ENCODE measurements around the gene ANKRD63.

DNA sequence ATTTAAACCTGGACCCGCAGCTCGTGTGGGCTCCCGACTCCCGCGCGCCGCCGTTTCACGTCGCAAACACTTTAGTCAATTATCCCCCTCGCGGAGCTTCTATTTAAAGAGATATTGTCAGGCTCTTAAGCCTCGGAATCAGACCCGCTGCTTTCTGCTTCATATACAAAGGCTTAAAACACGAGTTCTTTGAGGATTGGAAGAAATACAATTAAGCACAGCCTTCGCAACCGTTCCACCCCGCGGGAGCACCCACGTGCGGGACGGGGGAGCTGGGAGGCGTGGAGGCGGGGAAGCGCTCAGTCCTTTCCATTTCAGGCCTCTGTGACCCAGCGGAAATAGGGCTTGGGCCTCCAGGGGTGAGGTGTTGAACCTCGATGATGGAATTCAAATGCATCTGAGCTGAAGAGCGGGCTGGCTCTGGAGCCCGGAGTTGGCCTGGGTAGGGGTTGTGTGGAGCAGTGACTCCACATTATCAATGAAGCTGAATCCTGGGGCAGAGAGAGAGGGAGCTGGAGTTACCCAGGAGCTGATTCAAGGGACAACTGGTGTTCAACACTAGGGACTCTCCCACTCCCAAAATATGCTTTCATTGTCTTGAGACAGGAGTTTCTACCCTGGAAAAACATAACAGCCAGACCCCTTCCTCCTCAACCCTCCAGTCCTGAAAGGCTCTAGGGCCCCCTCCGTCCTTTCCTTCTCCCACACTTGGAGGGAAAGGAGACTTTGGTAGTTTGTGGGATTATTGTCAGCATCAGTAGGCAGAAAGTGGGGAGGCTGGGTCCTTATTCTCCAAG is 2.4 kb downstream of the ANKRD63 start:
- no peak for TF ChIP-seq EZH2phosphoT487 (IDR thresholded peaks at IDR 0.05; ENCODE audit: low read length)
- TF ChIP-seq CTCF (IDR thresholded peaks at IDR 0.05; ENCODE audit: low read length), result no peak
- TF ChIP-seq EZH2 (optimal IDR thresholded peaks at IDR 0.05; ENCODE audit: low read depth, low read length), result no peak
